ENCODE results near the gene PCID2.

Gene PCID2

GRCh38 chr13:113219256-113219940 lies 10.9 kb upstream of the PCID2 start:
- no peak for DNase-seq

GRCh38 chr13:113218586-113218985 lies 10.1 kb upstream of the PCID2 start:
- no peak for DNase-seq

GRCh38 chr13:113216254-113217048 lies 8.0 kb upstream of the PCID2 start:
- no peak for DNase-seq

GRCh38 chr13:113211774-113212173 lies 3.3 kb upstream of the PCID2 start:
- no peak for DNase-seq

GRCh38 chr13:113210833-113211232 lies 2.4 kb upstream of the PCID2 start:
- DNase-seq, result no peak

- no peak for DNase-seq
Measured at GRCh38 chr13:113209759-113210421, 1.4 kb upstream of the PCID2 start.

GRCh38 chr13:113209336-113209758 lies 878 bp upstream of the PCID2 start, which contains the start of gene CUL4A:
TSS of gene CUL4A (plus strand) at chr13:113209613. CDS start at chr13:113209628, 15 bp downstream.
- peak; percentile 65 for DNase-seq

GRCh38 chr13:113207890-113208420 lies 514 bp downstream of the PCID2 start:
- DNase-seq, result no peak

GRCh38 chr13:113207460-113207859 lies 1.0 kb downstream of the PCID2 start:
- no peak for DNase-seq

- no peak for DNase-seq
Measured at GRCh38 chr13:113205428-113205931, 3.0 kb downstream of the PCID2 start.

- no peak for DNase-seq
Measured at GRCh38 chr13:113204378-113204734, 4.1 kb downstream of the PCID2 start.

- no peak for DNase-seq
Measured at GRCh38 chr13:113203507-113204377, 4.7 kb downstream of the PCID2 start.

- no peak for DNase-seq
Measured at GRCh38 chr13:113202912-113203311, 5.6 kb downstream of the PCID2 start.

- DNase-seq, result no peak
Measured at GRCh38 chr13:113201815-113202214, 6.7 kb downstream of the PCID2 start.

- DNase-seq, result no peak
Measured at GRCh38 chr13:113196970-113197737, 11.3 kb downstream of the PCID2 start.

- DNase-seq, result no peak
Measured at GRCh38 chr13:113195360-113195759, 13.1 kb downstream of the PCID2 start.

GRCh38 chr13:113192902-113193301 lies 15.6 kb downstream of the PCID2 start:
- DNase-seq, result no peak

GRCh38 chr13:113192279-113192678 lies 16.2 kb downstream of the PCID2 start:
- no peak for DNase-seq

- no peak for DNase-seq
Measured at GRCh38 chr13:113190181-113190580, 18.3 kb downstream of the PCID2 start.

- no peak for DNase-seq
Measured at GRCh38 chr13:113187883-113188665, 20.4 kb downstream of the PCID2 start.

- DNase-seq, result peak; percentile 97
Measured at GRCh38 chr13:113187263-113187669, 21.2 kb downstream of the PCID2 start.
